ENCODE data around the gene TSPAN33. TPM values are rescaled to one million over a fixed set of nuclear protein-coding genes. Genes with fewer than 3 reads are reported as not detected.

The TSPAN33 gene
- total RNA-seq, 4 donors from 2014 or later: 2.4 to 12.1 (median 6.0) TPM

- no peak for TF ChIP-seq CTCF (IDR thresholded peaks at IDR 0.05; ENCODE audit: low read depth)
Measured at GRCh38 chr7:129193892-129194291, 49.4 kb downstream of the TSPAN33 start.

- no peak for TF ChIP-seq CTCF (IDR thresholded peaks at IDR 0.05; ENCODE audit: low read depth)
Measured at GRCh38 chr7:129197771-129198170, 53.3 kb downstream of the TSPAN33 start.

- no peak for TF ChIP-seq CTCF (IDR thresholded peaks at IDR 0.05; ENCODE audit: low read depth)
Measured at GRCh38 chr7:129199406-129199805, 54.9 kb downstream of the TSPAN33 start.

GRCh38 chr7:129202058-129202777, 57.7 kb downstream of the TSPAN33 start:
- TF ChIP-seq CTCF (IDR thresholded peaks at IDR 0.05; ENCODE audit: low read depth): no peak

- no peak for TF ChIP-seq CTCF (IDR thresholded peaks at IDR 0.05; ENCODE audit: low read depth)
Measured at GRCh38 chr7:129203050-129203741, 58.7 kb downstream of the TSPAN33 start.

- TF ChIP-seq CTCF (IDR thresholded peaks at IDR 0.05; ENCODE audit: low read depth): no peak
Measured at GRCh38 chr7:129205126-129205818, 60.8 kb downstream of the TSPAN33 start.
